ENCODE results near the gene SLC9A7. TPM values are rescaled to one million over a fixed set of nuclear protein-coding genes. Genes with fewer than 3 reads are reported as not detected.
A peak's percentile ranks its signal among the peaks of the same experiment; 100 is the strongest.

Gene SLC9A7
- total RNA-seq, 1 donor, result 46.6 TPM

DNA sequence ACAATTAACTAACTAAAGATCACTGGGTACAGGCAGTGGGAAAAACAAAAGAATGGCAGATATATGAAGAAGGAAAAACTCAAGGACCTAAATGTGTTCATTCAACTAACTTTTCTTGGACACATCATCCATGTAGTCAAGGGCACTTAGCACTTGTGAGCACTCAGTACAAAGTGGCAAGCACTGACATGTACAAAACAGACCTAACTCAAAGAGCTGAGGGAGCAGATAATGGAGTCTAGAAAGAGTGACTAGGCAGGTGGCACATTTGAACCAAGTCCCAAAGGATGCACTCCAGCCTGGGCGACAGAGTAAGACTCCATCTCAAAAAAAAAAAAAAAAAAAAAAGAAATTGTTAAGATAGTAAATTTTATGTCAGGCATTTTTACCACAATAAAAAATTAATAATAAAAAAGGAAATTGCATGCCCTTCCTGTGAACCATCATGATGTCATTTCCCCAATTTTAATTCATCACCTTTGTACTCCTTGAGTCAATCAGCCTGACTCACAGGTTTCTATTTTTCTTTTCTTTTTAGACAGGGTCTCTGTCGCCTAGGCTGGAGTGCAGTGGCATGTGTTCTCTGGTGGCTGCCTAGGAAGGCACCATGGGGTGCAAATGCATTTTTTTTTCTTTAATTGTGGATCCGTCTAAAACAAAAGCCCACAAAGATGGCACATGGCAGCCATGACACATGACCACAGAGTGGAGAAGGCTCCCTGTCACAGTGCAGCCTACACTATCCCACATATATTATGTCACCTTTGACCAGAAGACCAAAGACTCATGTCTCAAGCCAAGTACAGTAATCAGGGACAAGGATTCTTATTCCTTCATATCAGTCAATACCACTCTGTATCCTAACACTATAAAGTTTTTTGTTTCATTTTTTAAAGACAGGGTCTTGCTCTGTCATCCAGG, 93.4 kb downstream of the SLC9A7 start:
- TF ChIP-seq, protein P1, sequence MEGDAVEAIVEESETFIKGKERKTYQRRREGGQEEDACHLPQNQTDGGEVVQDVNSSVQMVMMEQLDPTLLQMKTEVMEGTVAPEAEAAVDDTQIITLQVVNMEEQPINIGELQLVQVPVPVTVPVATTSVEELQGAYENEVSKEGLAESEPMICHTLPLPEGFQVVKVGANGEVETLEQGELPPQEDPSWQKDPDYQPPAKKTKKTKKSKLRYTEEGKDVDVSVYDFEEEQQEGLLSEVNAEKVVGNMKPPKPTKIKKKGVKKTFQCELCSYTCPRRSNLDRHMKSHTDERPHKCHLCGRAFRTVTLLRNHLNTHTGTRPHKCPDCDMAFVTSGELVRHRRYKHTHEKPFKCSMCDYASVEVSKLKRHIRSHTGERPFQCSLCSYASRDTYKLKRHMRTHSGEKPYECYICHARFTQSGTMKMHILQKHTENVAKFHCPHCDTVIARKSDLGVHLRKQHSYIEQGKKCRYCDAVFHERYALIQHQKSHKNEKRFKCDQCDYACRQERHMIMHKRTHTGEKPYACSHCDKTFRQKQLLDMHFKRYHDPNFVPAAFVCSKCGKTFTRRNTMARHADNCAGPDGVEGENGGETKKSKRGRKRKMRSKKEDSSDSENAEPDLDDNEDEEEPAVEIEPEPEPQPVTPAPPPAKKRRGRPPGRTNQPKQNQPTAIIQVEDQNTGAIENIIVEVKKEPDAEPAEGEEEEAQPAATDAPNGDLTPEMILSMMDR (IDR thresholded peaks at IDR 0.05; ENCODE audit: insufficient read depth, low read depth, low read length), result no peak
- H3K4me3 ChIP-seq (ENCODE audit: low read depth, low read length), result no peak overlapping the region
- no peak for DNase-seq (ENCODE audit: low read depth)

DNA sequence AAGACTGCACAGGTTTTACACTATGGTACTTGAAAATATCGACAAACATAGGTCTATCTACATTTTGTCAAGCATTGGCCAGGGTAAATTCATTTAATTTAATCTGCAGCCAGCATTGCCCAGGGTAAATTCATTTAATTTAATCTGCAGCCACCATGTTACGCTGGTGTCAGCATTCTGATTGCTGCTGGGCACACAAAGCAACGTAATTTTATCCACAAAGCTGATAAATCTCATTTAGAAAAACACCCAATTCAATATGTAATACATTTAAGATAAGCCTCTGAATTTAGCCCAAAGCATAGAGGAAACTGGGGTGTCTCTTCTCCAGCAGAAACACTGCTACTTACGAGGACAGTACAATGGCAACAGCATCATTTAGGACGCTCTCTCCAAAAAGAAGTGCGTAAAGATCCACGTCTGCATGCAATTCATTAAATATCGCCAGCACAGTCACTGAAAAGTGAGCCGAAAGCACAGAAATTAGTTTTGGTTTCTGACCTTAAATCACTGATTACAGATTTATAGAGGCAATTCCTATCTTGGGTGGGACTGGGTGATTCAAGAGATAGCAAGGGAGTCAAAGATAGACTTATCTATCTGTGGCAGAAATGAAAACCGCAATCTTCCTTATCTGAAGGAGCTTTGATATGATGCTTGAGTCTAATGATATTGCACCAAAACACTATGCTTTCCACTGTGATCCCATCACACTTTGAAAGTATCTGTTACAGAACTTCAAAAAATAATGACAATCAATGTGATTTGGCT, 96.5 kb downstream of the SLC9A7 start:
- H3K4me3 ChIP-seq (ENCODE audit: low read depth, low read length), result no peak overlapping the region
- DNase-seq (ENCODE audit: low read depth), result peak; percentile 31
- TF ChIP-seq, protein P1 (IDR thresholded peaks at IDR 0.05; ENCODE audit: insufficient read depth, low read depth, low read length), result no peak

DNA sequence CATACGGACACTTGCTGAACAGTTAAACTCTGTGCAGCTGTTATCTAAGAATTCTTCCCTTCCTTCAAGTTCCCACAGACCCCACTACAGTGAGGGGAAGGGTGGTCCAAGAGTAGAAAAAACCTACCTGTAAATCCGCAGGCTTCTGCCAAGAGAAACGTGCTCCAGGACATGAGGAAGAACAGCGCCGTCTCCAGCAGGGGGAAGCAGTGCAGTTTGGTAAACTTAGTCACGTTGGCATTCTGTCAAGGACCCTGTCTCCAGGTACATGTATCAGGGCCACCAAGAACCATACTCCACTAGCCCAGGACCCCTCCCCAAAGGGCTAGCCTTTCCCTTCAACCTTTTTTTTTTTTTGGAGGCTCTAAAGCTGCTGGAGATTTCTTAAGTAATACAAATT, 105.4 kb downstream of the SLC9A7 start:
- H3K4me3 ChIP-seq (ENCODE audit: low read depth, low read length), result no peak overlapping the region
- TF ChIP-seq, protein P1 (IDR thresholded peaks at IDR 0.05; ENCODE audit: insufficient read depth, low read depth, low read length), result peak; percentile 38
- DNase-seq (ENCODE audit: low read depth), result peak; percentile 24

DNA sequence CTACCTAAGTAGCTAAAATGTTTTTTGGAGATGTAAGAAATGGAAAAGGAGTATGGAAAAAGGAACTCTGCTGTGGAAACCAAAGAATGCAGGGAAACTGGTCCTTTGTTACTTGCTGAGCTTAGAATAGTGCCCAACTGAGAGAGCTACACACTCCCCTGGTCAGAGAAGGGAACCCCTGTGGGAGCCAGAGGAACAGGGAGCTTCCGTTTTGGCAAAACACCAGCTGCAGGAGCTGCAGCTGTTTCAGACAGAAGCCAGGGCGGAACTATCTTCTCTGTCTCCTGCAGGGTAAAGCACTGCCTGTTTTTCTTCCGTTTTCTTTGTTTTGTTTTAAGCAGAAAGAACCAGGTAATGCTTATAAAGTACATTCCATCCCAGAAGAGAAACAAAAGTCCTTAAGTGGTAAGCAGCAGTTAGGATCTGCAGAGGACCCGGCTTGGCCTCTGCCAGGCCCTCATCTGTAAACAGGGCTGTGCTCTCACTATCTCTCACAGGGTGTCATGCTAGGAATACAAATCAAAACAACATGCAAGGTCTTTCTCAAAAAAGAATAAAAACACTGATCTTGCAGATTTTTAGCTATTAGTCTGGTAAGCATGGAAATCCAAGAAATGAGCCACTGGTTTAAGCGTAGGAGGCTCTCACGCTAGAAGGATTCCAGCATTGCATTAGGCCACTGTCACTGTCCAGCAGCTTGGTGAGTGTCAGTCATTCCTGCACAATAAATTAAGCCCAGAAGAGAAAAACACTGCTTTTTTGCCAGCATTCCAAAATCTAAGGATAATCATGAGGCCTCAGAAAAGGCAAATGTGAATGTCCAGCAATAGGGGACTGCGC, 109.3 kb downstream of the SLC9A7 start:
- TF ChIP-seq, protein P1 (IDR thresholded peaks at IDR 0.05; ENCODE audit: insufficient read depth, low read depth, low read length), result no peak
- H3K4me3 ChIP-seq (ENCODE audit: low read depth, low read length), result no peak overlapping the region
- peak; percentile 35 for DNase-seq (ENCODE audit: low read depth)

DNA sequence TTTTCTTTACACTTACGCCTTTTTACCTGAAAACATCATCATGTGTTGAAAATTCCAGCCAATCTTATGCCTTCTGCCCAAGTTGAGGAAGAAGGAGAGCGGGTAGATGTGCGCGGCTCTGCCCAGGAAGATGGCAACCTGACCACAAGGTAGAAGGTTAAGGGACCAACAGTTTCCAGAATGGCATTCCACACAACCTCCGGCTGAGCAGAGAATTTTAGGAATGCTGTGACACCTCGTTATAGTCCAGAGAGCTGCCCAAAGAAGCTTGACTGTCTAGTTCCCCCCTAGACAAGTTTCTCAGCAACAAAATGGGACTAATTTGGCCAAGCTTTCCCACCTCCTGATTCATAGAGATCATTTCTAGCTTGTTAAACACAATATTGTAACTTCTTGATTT, 110.3 kb downstream of the SLC9A7 start:
- no peak overlapping the region for H3K4me3 ChIP-seq (ENCODE audit: low read depth, low read length)
- DNase-seq (ENCODE audit: low read depth), result no peak
- TF ChIP-seq, protein P1 (IDR thresholded peaks at IDR 0.05; ENCODE audit: insufficient read depth, low read depth, low read length), result no peak

DNA sequence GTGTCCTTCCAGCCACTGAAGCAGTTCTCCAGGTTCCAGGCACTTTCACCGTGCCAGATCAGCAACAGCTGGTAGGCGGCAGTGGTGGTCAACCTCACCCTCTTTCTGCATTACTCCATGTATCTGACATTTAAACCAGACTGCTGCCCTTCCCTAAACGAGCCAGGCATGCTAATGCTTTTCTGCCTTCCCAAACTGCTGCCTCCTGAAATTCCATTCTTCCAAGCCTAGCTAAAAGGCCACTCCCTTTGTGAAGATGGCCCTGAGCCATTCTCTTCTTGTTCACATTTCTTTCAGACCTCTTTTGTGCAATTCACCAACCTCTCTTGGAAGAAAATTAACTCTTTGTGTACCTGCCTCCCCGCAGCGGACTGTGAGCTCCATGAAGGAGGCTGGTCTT, 111.7 kb downstream of the SLC9A7 start:
- no peak overlapping the region for H3K4me3 ChIP-seq (ENCODE audit: low read depth, low read length)
- TF ChIP-seq, protein P1 (IDR thresholded peaks at IDR 0.05; ENCODE audit: insufficient read depth, low read depth, low read length), result no peak
- DNase-seq (ENCODE audit: low read depth), result no peak
